ENCODE results near the gene RNF187.
A peak's percentile ranks its signal among the peaks of the same experiment; 100 is the strongest.

Gene RNF187

DNA sequence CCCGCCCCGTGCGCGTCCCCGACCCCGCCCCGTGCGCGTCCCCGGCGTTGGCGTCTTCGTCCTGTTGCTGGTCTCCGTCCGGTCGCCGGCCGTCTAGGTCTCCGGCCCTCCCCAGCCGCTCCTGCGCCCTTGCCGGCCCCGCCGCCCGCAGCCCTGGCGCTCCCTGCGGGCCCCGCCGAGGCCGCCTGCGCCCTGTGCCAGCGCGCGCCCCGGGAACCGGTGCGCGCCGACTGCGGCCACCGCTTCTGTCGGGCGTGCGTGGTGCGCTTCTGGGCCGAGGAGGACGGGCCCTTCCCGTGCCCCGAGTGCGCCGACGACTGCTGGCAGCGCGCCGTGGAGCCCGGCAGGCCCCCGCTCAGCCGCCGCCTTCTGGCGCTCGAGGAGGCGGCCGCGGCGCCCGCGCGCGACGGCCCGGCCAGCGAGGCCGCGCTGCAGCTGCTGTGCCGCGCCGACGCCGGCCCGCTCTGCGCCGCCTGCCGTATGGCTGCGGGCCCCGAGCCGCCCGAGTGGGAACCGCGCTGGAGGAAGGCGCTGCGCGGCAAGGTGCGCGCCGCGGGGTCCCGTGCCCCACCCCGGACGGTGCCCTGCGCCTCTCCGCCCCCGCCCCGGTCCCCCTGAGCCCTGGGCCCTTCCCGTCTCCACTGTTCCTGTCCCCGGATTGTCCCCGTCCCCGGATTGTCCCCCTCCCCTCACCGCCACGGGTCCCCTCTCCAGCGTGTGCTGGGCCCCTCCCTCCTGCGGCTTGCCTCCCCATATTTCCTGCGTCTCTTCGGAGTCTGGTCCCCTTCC is at the start of gene RNF187:
RNF187 (plus strand) TSS at position 47 of the 789 bp plus-strand sequence.
- DNase-seq (ENCODE audit: low read depth in 4 of 4, low spot score in 1 of 4) = peak in 3 of 4 experiments; percentile 21 to 78 (median 71)

DNA sequence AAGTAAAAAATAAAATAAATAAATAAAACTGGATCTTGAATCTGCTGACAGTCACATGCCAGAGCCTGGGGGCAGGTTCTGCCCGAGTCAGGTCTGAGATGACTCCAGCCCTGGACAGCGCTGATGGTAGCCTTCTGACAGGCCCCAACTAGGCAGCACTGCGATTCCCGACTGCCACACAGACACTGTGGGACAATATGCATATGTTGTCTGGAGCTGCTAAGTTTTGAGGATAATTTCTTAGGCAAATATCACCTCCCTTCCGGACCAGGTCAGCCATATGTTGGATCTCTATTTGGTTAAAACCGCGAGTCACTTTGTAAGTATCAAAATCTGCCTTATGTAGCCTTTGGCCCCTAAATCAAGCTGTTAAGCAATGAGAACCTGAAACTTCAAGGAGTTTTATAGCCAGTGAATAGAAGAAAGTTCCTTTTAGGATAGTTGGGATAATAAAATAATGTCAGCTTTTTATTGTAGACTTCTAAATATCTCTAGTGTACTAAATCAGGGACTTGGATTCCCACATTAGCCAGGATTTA is 49.7 kb upstream of the RNF187 start:
- DNase-seq (ENCODE audit: low read depth in 4 of 4, low spot score in 1 of 4) = no peak

DNA sequence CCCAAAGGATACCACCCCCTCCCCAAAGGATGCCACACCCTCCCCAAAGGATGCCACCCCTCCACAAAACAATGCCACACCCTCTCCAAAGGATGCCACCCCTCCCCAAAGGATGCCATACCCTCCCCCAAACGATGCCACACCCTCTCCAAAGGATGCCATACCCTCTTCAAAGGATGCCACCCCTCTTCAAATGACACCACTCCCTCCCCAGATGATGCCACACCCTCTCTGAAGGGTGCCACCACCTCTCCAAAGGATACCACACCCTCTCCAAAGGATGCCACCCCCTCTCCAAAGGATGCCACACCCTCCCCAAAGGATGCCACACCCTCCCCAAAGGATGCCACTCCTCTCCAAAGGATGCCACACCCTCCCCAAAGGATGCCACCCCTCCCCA is 48.9 kb upstream of the RNF187 start:
- DNase-seq (ENCODE audit: low read depth in 4 of 4, low spot score in 1 of 4) = no peak

DNA sequence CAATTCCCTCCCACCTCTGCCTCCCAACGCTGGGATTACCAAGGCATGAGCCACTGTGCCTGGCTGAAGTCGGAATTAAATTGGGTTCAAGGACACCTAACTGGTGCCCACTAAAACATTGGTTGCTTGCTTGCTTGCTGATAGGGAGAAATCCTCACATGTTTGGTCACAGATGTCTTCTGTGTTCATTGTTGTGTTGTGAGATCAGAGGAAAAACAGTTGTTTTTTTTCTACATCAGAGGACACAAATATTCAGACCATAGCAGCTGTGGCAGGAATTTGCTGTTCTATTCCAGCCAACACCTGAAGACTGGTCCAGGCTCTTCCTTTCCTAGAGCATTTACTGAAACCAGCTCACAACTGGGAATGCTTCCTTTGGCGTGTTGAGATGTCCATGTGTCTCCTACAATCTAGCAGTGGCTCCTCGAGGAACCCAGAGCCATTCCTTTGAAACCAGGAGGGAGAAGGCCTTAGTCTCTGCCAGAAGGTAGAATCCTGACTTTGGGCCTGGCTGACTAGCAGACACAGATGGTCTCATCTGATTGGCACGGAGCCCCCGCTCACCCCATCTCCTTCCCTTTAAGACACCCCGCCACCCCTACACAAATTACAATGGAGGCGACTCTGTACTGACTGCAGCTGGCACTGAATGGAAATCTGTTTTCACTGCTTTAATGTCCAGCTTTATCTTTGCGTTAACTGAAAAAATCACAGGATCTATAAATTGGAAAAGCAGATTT is 46.3 kb upstream of the RNF187 start:
- DNase-seq (ENCODE audit: low read depth in 4 of 4, low spot score in 1 of 4) = no peak

DNA sequence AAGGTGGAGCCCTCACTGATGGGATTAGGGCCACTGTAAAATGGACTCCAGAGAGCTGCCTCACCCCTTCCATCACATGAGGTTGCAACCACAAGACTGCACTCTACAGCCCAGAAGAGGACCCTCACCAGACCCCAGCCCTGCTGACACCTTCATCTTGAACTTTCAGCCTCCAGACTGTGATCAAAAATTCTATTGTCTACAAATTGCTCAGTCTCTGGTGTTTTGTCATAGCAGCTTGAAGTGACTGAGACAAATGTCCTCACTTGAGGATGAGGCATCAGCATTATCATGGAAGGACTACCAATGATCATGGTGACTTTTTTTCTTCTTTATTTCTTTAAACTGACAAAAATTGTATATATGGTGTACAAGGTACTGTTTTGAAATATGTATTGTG is 43.8 kb upstream of the RNF187 start:
- DNase-seq (ENCODE audit: low read depth in 4 of 4, low spot score in 1 of 4) = no peak

DNA sequence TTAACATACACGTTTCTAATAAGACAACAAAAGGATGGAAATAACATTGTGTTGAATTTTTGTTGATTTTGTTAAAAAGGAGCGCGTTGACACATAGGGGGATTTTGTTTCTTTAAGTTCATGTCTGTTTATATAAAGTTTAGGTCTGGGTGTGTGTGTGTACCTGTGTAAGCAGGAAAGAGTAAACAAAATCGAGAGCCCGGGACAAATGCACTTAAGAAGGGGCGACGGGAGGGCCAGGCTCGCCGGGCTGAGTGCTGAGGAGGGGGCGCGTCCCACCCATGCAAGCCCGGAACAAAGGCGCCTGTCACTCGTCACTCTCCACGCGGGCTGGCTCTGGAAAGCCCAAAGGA is 41.7 kb upstream of the RNF187 start:
- no peak for DNase-seq (ENCODE audit: low read depth in 4 of 4, low spot score in 1 of 4)

DNA sequence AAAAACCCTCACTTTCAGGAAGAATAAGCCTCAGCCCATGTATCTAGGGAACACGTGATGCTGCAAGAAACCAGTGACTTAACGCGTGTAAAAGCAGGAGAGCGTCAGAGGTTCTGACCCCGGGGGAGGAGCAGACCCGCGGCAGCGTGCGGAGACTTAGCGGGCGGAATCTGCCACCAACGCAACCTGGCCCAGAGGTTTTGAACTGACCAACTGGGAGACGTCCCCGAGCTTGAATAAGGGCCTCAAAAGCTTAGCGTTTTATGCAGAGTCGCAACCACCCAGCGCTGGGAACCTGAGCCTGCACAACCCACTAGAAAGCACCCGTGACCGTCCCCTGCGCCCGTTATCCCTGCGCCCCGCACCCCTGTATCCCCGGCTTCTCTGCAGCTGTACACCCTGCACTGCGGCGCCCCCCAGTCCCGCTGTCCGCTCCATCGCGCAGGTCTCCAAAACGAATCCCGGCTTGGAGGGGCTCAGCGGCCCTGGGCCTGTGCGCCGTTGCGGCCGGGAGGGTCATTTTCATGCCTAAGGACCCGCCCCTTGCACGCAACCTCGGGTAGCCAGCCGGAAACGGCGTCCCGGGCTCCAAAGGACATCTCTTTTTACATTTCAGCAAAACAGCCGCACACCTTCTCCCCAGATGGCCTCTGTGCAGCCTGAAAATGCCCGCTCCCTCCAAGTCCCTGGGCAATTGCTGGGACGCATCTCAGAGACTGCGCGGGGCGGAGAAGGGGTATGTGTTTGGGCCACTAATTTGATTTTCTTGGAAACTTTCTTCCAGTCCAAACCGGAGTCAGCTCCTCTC is 41.1 kb upstream of the RNF187 start:
- DNase-seq (ENCODE audit: low read depth in 4 of 4, low spot score in 1 of 4) = peak in 2 of 4 experiments; percentile 19 to 23

DNA sequence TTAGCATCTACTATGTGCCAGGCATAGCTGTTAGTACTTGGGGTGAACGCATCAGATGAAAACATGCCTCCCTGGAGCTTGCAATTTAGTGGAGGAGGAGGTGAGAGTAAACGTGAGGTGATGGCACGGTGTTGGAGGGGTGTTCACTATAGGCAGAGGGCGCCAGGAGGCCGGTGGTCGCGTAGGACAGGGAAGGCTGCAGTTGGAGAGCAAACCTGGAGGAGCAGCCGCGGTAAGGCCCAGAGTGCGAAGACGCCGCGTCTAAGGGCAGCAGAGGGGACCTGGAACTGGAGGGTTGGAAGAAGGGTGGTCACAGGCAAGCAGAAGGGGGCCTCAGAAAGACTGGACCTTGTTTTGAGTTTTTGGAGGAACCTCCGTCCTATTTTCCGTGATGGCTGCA is 40.3 kb upstream of the RNF187 start:
- no peak for DNase-seq (ENCODE audit: low read depth in 4 of 4, low spot score in 1 of 4)

DNA sequence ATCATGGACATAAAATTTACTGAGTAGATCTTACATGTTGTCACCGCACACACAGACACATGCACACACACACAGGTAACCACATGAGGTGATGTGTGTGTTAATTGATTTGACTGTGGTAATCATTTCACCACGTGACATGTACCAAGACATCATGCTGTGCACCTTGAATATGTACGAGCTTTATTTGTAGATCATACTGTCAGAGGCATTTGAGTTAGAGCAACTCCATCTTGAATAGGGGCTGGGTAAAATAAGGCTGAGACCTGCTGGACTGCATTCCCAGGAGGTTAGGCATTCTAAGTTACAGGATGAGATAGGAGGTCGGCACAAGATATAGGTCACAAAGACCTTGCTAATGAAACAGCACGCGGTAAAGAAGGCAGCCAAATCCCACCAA is 38.8 kb upstream of the RNF187 start:
- no peak for DNase-seq (ENCODE audit: low read depth in 4 of 4, low spot score in 1 of 4)

DNA sequence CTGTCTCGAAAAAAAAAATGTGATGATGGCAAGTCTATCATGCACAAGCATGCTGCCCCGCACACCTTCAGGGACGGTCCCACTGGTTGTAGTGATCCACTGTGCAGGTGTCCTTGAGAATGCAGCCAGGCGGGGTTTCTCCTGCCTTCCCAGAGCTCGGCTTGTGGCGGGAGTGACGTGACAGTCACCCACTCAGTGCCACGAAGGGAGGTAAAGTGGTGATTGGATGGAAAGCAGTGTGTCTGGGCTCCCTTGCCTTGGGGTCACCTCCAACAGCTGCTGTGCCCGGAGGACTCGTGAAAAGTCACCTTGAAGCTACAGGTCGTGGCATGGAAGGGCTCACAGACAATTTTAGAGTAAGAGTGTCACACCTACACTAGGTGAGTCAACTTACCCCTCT is 37.0 kb upstream of the RNF187 start:
- DNase-seq (ENCODE audit: low read depth in 4 of 4, low spot score in 1 of 4) = no peak

DNA sequence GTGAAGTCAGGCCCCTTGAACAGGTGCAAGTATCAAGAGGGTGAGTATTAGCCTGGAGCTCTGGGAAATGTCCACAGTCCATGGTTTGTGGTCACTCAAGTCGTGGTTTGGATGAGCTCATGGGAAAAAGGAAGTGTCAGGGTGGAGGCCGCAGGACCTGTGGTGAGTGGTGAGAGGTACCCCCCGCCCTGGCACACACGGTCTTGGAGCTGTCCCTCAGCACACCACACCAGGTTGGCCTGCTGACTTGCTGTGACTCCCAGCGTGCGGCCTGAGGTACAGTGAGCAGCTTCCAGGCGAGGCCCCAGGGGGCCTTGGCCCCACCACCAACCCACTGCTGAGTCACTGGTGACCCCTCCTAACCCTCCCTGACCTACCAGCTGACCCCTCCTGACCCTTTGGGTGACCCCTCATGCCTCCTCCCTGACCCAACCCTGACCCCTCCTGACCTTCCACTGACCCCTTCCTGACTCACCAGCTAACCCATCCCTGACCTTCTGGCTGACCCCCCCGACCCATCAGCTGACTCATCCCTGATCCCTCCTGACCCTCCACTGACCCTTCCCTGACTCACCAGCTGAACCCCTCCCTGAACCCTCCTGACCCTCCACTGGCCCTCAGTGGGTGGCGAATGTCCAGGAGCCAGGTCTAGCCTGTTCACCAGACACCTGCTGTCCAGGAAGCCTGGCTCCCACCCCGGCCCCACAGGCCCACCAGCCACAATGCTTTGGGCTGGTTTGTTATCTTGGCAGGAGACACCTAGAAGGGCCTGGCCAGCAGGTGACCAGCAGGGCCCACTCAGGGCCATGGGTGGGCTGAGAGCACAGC is 34.8 kb upstream of the RNF187 start:
- no peak for DNase-seq (ENCODE audit: low read depth in 4 of 4, low spot score in 1 of 4)

DNA sequence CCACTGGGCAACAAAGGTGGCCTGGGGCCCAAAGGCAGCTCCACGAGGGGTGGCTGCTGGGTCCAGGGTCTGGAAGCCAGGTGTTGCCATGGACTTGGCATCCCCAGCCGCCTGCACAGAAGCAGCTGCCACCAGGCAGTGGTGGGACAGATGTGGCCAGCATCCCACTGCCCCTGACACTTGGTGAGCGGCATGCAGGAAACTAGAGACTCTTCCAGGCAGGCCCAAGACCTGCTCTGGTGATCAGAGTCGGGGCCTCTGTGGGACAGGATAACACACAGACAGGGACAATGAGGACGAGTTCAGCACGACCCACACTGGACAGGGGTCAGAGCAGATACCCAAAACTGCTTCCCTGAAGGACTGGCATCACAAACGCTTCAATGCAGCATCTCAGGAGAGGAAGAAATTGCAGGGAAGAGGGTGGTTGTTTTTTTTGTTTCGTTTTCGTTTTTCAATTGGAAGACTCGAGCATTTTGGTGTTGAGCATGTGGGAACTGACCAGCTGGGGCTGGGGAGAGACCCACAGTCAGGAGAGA is 34.1 kb upstream of the RNF187 start:
- no peak for DNase-seq (ENCODE audit: low read depth in 4 of 4, low spot score in 1 of 4)

DNA sequence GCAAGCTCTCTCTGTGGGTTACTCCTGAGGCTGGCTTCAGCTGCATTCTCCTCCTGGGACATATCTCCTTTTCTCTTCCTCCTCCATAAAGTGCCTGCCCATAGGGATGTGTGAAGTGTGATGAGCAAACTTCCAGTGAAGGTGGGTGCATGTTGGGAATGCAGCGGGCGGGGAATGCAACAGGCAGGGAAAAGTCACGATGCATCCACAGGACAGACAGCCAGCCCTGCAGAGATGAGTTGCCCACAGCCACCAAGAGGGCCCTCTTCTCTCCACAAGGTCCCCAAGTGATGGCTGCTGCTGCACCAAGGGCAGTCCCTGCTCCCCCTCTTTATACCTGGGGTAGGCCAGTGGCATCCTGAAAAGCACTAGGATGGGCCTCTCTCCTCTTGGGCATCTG is 33.6 kb upstream of the RNF187 start:
- no peak for DNase-seq (ENCODE audit: low read depth in 4 of 4, low spot score in 1 of 4)

DNA sequence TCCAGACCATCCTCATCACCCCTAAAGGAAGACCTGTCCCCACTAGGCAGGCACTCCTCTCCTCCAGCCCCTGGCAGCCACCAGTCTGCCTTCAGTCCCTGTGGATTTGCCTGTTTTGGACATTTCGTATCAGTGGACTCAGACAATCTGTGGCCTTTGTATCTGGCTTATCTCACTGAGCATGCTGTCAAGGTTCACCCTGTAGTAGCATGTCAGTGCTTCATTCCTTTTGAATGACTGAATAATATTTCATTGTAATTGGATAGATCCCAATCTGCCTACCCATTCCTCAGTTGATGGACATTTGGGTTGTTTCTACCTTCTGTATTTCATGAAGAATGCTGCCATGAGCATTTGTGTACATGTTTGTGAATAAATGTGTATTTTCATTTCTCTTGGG is 32.9 kb upstream of the RNF187 start:
- DNase-seq (ENCODE audit: low read depth in 4 of 4, low spot score in 1 of 4) = no peak

DNA sequence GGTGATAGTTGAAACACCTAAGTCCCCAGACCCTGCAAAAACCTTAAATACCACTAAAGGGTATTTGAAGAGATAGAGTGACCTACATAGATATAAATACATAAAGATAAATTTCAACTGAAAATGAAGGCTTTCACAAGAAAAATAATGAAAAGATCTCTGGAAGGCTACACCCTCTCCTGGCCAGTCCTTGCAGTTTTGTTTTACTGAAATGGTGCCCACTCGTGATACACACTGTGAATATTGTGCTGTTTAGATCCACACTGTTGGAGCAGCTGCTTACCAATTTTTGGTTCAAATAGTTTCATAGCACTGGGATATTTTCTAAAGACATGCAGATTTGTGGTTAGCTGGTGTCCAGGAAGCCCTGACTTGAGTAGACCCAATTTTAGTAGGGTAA is 31.5 kb upstream of the RNF187 start:
- no peak for DNase-seq (ENCODE audit: low read depth in 4 of 4, low spot score in 1 of 4)

DNA sequence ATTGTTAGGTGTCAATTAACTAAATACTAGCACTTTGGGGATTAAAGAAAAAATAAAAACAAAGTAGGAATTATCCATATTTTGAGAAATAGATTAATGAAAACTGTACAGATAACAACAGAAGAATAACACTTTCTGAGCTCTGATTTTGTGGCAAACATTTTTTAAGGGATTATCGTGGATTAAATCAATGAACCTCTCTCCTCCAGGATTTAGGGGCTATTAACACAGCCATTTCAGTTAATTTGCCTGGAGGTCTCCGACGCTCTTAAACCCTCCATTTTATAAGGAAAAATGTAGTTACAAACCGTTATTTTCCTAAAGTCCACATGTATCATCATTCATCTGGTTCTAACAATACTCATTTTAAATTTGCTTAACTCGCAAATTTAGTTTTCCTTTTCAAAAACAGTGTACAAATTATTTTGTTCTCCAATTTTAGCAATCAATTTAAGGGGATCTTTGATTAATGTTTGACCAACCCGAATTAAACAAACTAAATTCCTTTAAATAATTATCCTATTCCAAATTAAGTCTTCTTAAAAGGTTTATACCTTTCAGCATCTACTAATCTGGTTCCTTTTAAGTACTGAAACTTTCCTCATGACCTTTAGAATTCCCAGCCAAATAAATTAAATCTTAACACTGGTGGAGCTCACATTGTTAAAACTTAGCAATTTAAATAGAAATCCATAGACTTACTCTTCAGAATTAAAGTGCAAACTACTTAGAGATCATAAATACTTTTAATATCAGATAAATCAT is 30.7 kb upstream of the RNF187 start:
- no peak for DNase-seq (ENCODE audit: low read depth in 4 of 4, low spot score in 1 of 4)

DNA sequence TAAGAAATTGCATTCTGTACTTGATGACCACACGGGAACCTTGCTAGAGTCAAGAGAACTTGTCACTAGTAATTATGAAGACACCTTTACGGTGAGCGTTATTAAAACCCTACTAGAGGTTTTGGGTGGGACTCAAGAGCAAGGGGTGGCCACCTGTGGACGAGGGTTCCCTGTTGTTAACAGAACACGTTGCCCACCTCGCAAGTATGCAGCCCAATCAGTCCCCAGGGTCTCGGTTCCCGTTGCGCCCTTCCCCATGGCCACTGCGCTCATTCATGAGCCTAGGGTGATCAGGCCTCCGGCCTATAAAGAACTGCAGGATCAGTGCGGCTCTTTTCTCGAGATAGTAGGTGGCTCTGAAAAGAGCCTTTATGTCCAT is 30.2 kb upstream of the RNF187 start:
- no peak for DNase-seq (ENCODE audit: low read depth in 4 of 4, low spot score in 1 of 4)

DNA sequence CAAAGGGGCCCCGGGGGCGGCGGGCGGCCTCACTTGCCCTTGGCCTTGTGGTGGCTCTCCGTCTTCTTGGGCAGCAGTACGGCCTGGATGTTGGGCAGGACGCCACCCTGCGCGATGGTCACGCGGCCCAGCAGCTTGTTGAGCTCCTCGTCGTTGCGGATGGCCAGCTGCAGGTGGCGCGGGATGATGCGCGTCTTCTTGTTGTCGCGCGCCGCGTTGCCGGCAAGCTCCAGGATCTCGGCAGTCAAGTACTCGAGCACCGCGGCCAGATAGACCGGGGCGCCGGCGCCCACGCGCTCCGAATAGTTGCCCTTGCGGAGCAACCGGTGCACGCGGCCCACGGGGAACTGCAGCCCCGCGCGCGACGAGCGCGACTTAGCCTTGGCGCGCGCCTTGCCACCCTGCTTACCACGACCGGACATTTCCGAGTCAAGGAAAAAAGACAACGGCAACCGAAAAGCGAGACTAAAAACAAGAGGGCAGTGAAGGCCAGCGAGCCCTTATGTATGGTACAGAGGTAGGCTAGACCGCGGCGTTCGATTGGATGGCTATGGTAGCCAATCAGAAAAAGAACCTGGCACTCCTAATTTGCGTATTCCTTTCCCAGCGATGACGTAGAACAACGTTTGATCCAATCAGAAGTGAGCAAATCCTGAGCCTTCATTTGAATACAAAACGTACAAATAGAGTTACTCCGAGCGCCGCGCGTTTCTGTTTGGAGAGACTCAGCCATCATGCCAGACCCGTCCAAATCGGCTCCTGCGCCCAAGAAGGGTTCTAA is 29.6 kb upstream of the RNF187 start:
- DNase-seq (ENCODE audit: low read depth in 4 of 4, low spot score in 1 of 4) = peak; percentile 52 to 72 (median 68)

All from stimulated activated CD4-positive, alpha-beta T cell treated with anti-CD3 and anti-CD28 coated beads, Interleukin-1b, Interleukin-23, amount 100 ng/mL, for 24 hours (primary cell).